Type B pancreatic cell (in vitro differentiated cells): Measurements from ENCODE around the gene PGM2L1. TPM values are rescaled to one million over a fixed set of nuclear protein-coding genes. Genes with fewer than 3 reads are reported as not detected.

Experiments used
- DNase-seq: peaks from one replicate; pipeline ENCODE4 v3.0.0; 2021; ENCODE audit warnings: mixed read lengths; ENCODE audit not compliant: unreplicated experiment; ENCODE audit errors: extremely low spot score
- H3K27ac Mint-ChIP-seq: 2 replicates; pipeline ENCODE4 v1.8.0; 2021; ENCODE audit warnings: mild to moderate bottlenecking, mixed read lengths
- H3K27me3 Mint-ChIP-seq: 2 replicates; pipeline ENCODE4 v1.8.0; 2021; ENCODE audit warnings: mixed read lengths
- H3K36me3 Mint-ChIP-seq: 2 replicates; pipeline ENCODE4 v1.8.0; 2021; ENCODE audit warnings: mixed read lengths
- H3K4me1 Mint-ChIP-seq: one replicate; pipeline ENCODE4 v1.8.0; 2021; ENCODE audit warnings: mixed read lengths; ENCODE audit not compliant: unreplicated experiment
- H3K4me3 Mint-ChIP-seq: 2 replicates; pipeline ENCODE4 v1.8.0; 2021; ENCODE audit warnings: mild to moderate bottlenecking, mixed read lengths
- H3K9me3 Mint-ChIP-seq: 2 replicates; pipeline ENCODE4 v1.8.0; 2021; ENCODE audit warnings: mixed read lengths
- CTCF ChIP-seq: fragments of 200-600 bp; sonication (generic); conservative IDR thresholded peaks from 2 replicates; pipeline ENCODE4 v1.5.0; 2021; ENCODE audit warnings: antibody characterized with exemption, mild to moderate bottlenecking
- total RNA-seq: library from RNA; stranded (reverse); gene quantifications from 2 replicates; pipeline ENCODE4 v1.2.1, GENCODE V29; 2021; ENCODE audit warnings: low replicate concordance

The PGM2L1 gene
- total RNA-seq, 1 donor from 2014 or later: 10.3 TPM

- Mint-ChIP-seq H3K4me3 (no peak overlapping the region), H3K9me3 (no peaks in the 10 kb centered on the region), H3K4me1 (peaks cover 4% of the 10 kb centered on the region), H3K27ac (no peak overlapping the region), H3K36me3 (no peaks in the 10 kb centered on the region), H3K27me3 (no peaks in the 10 kb centered on the region)
- TF ChIP-seq CTCF: no peak
- DNase-seq: no peak
Measured at GRCh38 chr11:74412321-74412720, 14.1 kb upstream of the PGM2L1 start.

- no peak overlapping the region for H3K27ac Mint-ChIP-seq
- no peaks in the 10 kb centered on the region for H3K9me3 Mint-ChIP-seq
- H3K4me3 Mint-ChIP-seq: no peak overlapping the region
- no peak for DNase-seq
- no peaks in the 10 kb centered on the region for H3K4me1 Mint-ChIP-seq
- no peaks in the 10 kb centered on the region for H3K36me3 Mint-ChIP-seq
- peaks cover 13% of the 10 kb centered on the region for H3K27me3 Mint-ChIP-seq
- TF ChIP-seq CTCF: no peak
Measured at GRCh38 chr11:74409633-74410032, 11.4 kb upstream of the PGM2L1 start.

GRCh38 chr11:74403607-74404321 lies 5.5 kb upstream of the PGM2L1 start:
- peaks cover 13% of the 10 kb centered on the region for H3K27me3 Mint-ChIP-seq
- no peak for TF ChIP-seq CTCF
- no peak overlapping the region for H3K27ac Mint-ChIP-seq

GRCh38 chr11:74400606-74401005 lies 2.4 kb upstream of the PGM2L1 start:
- H3K9me3 Mint-ChIP-seq: no peaks in the 10 kb centered on the region
- H3K36me3 Mint-ChIP-seq: no peaks in the 10 kb centered on the region
- peaks cover 4% of the 10 kb centered on the region for H3K4me1 Mint-ChIP-seq
- DNase-seq: no peak
- no peak for TF ChIP-seq CTCF
- no peak overlapping the region for H3K27ac Mint-ChIP-seq
- no peak overlapping the region for H3K4me3 Mint-ChIP-seq
- peaks cover 5% of the 10 kb centered on the region for H3K27me3 Mint-ChIP-seq

More at GRCh38 chr11:74403607-74404321, 5.5 kb upstream of the PGM2L1 start:
- no peak for DNase-seq
- H3K9me3 Mint-ChIP-seq: no peaks in the 10 kb centered on the region
- no peaks in the 10 kb centered on the region for H3K36me3 Mint-ChIP-seq
- peaks cover 4% of the 10 kb centered on the region for H3K4me1 Mint-ChIP-seq
- H3K4me3 Mint-ChIP-seq: no peak overlapping the region

- H3K9me3 Mint-ChIP-seq: no peaks in the 10 kb centered on the region
- peak overlapping the region; percentile 100 for H3K4me3 Mint-ChIP-seq
- H3K27ac Mint-ChIP-seq: peak overlapping the region; percentile 98
- no peaks in the 10 kb centered on the region for H3K27me3 Mint-ChIP-seq
- H3K36me3 Mint-ChIP-seq: peaks cover 4% of the 10 kb centered on the region
- TF ChIP-seq CTCF: peak; percentile 46
- H3K4me1 Mint-ChIP-seq: no peaks in the 10 kb centered on the region
- no peak for DNase-seq
Measured at GRCh38 chr11:74397501-74398243, 561 bp downstream of the PGM2L1 start.
